ENCODE measurements around the gene MYOM1. TPM values are rescaled to one million over a fixed set of nuclear protein-coding genes. Genes with fewer than 3 reads are reported as not detected.
"Not testable (repeated sequence)": the region's sequence is repeated elsewhere in the genome, so short reads cannot be mapped to it uniquely, and the experiment has no call there.

MYOM1 gene
- total RNA-seq, 2 donors from 2014 or later, result 6.1 to 6.5 TPM

DNA sequence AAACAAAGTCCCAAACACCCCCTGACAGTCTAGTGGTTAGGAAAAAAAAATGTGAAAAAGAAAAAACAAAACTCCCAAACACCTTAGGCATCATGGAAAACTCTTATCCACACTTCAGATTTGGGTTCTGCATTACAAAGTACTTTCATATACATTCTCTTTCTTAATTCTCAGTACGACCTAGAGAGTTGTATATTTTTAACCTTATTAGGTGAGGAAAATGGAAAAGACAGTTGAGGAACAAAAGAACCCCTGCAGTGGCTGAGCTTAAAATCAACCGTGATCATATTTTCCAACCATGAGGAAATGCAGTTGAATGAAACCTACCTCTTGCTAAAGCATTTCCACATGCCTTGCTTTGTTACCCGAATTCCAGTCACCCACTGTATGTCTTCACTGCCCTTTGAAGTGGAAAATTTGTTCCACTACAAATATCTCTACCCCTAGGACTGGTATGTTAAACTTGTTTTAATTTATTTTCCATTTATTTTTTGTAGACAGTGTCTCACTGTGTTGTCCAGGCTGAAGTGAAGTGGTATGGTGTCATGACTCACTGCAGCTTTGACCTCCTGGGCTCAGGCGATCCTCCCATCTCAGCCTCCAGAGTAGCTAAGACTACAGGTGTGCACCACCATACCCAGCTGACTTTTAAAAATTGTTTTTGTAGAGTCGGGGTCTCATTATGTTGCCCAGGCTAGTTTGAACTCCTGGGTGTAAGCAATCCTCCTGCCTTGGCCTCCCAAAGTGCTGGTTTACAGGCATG, 149.9 kb downstream of the MYOM1 start:
- TF ChIP-seq POLR2AphosphoS5 (IDR thresholded peaks at IDR 0.05), result no peak
- TF ChIP-seq, protein P1, sequence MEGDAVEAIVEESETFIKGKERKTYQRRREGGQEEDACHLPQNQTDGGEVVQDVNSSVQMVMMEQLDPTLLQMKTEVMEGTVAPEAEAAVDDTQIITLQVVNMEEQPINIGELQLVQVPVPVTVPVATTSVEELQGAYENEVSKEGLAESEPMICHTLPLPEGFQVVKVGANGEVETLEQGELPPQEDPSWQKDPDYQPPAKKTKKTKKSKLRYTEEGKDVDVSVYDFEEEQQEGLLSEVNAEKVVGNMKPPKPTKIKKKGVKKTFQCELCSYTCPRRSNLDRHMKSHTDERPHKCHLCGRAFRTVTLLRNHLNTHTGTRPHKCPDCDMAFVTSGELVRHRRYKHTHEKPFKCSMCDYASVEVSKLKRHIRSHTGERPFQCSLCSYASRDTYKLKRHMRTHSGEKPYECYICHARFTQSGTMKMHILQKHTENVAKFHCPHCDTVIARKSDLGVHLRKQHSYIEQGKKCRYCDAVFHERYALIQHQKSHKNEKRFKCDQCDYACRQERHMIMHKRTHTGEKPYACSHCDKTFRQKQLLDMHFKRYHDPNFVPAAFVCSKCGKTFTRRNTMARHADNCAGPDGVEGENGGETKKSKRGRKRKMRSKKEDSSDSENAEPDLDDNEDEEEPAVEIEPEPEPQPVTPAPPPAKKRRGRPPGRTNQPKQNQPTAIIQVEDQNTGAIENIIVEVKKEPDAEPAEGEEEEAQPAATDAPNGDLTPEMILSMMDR (IDR thresholded peaks at IDR 0.05), result no peak
- no peak for TF ChIP-seq POLR2A (IDR thresholded peaks at IDR 0.05)
- H3K4me3 ChIP-seq, result no peak overlapping the region
- no peak for DNase-seq (ENCODE audit: low spot score)
- no peaks in the 10 kb centered on the region for H3K4me1 ChIP-seq (replicated peaks)
- intact Hi-C loops (cut with DNase I), result loop anchor here (10.0 kb wide), 1 partner anchor 65 kb away; no protein-coding TSS in a partner anchor
- H3K9me3 ChIP-seq, result no peaks in the 10 kb centered on the region
- WGBS, result 85% methylated on average over 5 of the region's 5 CpGs
- H3K27ac ChIP-seq, result no peak overlapping the region
- H3K36me3 ChIP-seq, result no peaks in the 10 kb centered on the region
- no peaks in the 10 kb centered on the region for H3K27me3 ChIP-seq (replicated peaks; ENCODE audit: insufficient read depth)

DNA sequence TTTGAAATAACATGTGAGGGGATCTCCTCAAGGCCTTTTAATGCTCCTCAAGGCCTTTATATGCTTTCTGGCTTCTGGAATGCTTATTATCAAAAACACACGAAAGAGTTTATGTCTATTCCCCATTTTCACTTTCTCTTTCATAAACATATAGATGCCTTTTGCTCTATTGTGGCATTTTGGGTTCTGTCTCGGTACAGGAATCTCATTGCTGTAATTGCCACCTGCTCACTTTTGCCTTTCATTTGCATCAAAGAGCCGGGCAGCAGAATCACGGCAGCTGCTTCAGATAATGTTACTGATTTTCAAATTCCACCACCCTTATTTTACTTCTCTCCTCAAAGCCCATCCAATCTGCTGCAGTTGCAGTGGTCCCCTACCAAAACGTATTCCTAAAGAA, 152.0 kb downstream of the MYOM1 start:
- Histone ChIP-seq H3K36me3 (no peaks in the 10 kb centered on the region), H3K9me3 (no peaks in the 10 kb centered on the region), H3K4me1 (replicated peaks) (no peaks in the 10 kb centered on the region), H3K4me3 (no peak overlapping the region), H3K27me3 (replicated peaks; ENCODE audit: insufficient read depth) (no peaks in the 10 kb centered on the region), H3K27ac (no peak overlapping the region)
- intact Hi-C loops (cut with DNase I), result loop anchor here (10.0 kb wide), 1 partner anchor 67 kb away; no protein-coding TSS in a partner anchor
- 64% methylated on average over 5 of the region's 5 CpGs for WGBS
- no peak for DNase-seq (ENCODE audit: low spot score)
- TF ChIP-seq POLR2A (IDR thresholded peaks at IDR 0.05) (no peak), POLR2AphosphoS5 (IDR thresholded peaks at IDR 0.05) (no peak)
- TF ChIP-seq, protein P1 (IDR thresholded peaks at IDR 0.05), result no peak

DNA sequence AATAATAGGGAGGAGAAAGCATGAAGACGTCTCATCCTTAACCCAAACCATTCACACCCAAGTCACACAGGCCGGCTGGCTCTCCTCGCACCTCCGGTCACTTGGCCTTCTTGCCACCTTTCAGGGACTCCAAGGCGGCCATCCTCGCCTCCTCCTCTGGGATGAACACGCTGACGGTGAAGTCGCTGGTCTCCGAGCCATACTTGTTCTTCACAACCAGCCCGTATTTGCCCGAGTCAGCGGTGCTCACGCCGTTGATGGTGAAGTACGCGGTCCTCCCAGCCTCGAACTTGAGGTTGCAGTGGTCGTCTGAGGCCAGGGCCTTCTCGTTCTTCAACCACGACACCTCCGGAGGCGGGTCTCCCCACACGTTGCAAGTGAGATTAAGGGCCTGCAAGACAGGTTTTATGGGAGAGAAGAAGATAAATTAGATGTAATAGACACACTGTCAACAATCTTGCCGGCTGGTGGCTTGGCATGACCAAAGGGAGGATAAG, 152.6 kb downstream of the MYOM1 start:
- Histone ChIP-seq H3K4me3 (no peak overlapping the region), H3K27ac (no peak overlapping the region), H3K4me1 (replicated peaks) (no peaks in the 10 kb centered on the region), H3K36me3 (no peaks in the 10 kb centered on the region), H3K27me3 (replicated peaks; ENCODE audit: insufficient read depth) (no peaks in the 10 kb centered on the region), H3K9me3 (no peaks in the 10 kb centered on the region)
- TF ChIP-seq, protein P1 (IDR thresholded peaks at IDR 0.05), result no peak
- TF ChIP-seq POLR2AphosphoS5 (IDR thresholded peaks at IDR 0.05) (no peak), POLR2A (IDR thresholded peaks at IDR 0.05) (no peak)
- 77% methylated on average over 25 of the region's 25 CpGs for WGBS
- intact Hi-C loops (cut with DNase I), result loop anchor here (10.0 kb wide), 1 partner anchor 68 kb away; no protein-coding TSS in a partner anchor
- DNase-seq (ENCODE audit: low spot score), result no peak

DNA sequence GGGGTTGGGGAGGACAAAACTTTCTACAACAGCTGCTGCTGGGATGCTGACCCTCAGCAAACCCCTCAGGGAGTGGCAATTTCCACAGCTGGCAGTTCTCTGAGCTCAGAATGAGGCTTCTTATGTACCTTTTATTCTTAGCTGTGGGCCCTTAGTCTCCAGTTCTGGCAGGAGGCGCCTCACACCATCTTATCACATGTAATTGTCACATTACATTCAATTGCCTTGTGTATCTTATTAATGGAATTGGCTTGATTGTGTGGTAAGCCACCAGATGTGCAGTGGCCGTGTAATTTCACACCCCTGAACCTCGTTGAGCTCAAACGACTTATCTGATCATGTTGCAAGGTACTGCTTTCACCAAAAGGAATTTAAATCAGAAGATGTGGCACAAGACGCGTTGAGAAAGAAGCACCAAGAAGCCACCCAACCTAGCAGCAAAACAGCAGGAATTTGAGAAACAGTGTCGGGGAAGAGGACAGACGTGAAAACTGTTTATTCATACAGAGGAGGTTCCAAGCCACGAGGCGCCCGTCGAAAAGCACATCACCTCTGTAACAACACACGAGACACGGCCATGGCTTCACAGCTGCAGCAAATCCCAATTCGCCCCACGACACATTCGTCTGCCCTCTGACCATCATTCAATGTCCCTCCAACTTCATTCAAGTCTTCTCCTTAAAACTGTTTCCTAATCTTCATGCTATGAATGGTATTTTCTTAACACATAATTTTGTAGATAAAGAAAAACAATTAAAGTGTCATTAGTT, 153.2 kb downstream of the MYOM1 start:
- Histone ChIP-seq H3K27ac (no peak overlapping the region), H3K36me3 (no peaks in the 10 kb centered on the region), H3K27me3 (replicated peaks; ENCODE audit: insufficient read depth) (no peaks in the 10 kb centered on the region), H3K4me1 (replicated peaks) (no peaks in the 10 kb centered on the region), H3K9me3 (no peaks in the 10 kb centered on the region), H3K4me3 (no peak overlapping the region)
- TF ChIP-seq POLR2A (IDR thresholded peaks at IDR 0.05) (no peak), POLR2AphosphoS5 (IDR thresholded peaks at IDR 0.05) (no peak)
- TF ChIP-seq, protein P1 (IDR thresholded peaks at IDR 0.05), result no peak
- intact Hi-C loops (cut with DNase I), result loop anchor here (10.0 kb wide), 1 partner anchor 68 kb away; no protein-coding TSS in a partner anchor
- 85% methylated on average over 17 of the region's 17 CpGs for WGBS
- no peak for DNase-seq (ENCODE audit: low spot score)

DNA sequence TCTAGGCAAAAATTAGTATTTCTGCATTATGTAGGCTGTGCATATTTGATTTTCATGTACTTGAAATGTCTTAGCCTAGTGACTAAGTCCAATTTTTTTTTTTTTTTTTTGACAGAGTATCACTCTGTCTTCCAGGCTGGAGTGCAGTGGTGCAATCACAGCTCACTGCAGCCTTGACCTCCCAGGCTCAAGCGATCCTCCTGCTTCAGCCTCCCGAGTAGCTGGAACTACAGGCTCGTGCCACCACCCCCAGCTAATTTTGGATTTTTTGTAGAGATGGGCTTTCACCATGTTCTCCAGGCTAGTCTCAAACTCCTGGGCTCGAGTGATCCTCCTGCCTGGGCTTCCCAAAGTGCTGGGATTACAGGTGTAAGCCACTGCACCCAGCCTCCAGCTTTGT, 156.0 kb downstream of the MYOM1 start:
- 86% methylated on average over 4 of the region's 4 CpGs for WGBS
- not testable (repeated sequence) for H3K4me3 ChIP-seq; DNase-seq (ENCODE audit: low spot score); H3K27me3 ChIP-seq (replicated peaks; ENCODE audit: insufficient read depth); H3K27ac ChIP-seq; H3K36me3 ChIP-seq; H3K4me1 ChIP-seq (replicated peaks); H3K9me3 ChIP-seq
- intact Hi-C loops (cut with DNase I), result loop anchor here (2.0 to 10.0 kb wide), 3 partner anchors 71 to 131 kb away; no protein-coding TSS in a partner anchor
